Keratinocyte (primary cell): ENCODE measurements around the gene TAB2. TPM values are rescaled to one million over a fixed set of nuclear protein-coding genes. Genes with fewer than 3 reads are reported as not detected.
"Not testable (repeated sequence)": the region's sequence is repeated elsewhere in the genome, so short reads cannot be mapped to it uniquely, and the experiment has no call there.

ENCODE experiments used
- DNase-seq: peaks from one replicate; pipeline ENCODE4 v3.0.0-alpha.2; 2011; ENCODE audit warnings: low read depth, missing footprints, low spot score
- FAIRE-seq: peaks from 2 replicates; lab custom pipeline; 2011; peaks lifted over from hg19 to GRCh38; lab: Jason Lieb, UNC
- H2AFZ ChIP-seq: 2 replicates; pipeline ENCODE4 v1.6.0; 2012; ENCODE audit warnings: low read length, control low read depth, inconsistent platforms; ENCODE audit not compliant: control insufficient read depth
- H3K27ac ChIP-seq: 2 replicates; pipeline ENCODE4 v1.5.1; 2011; ENCODE audit warnings: low read length; ENCODE audit not compliant: control insufficient read depth, insufficient read depth
- H3K27me3 ChIP-seq: 3 replicates; pipeline ENCODE4 v1.6.0; 2011; ENCODE audit warnings: low read length; ENCODE audit not compliant: control insufficient read depth, insufficient read depth; ENCODE audit errors: extremely low read depth
- H3K36me3 ChIP-seq, 2 experiments: 2 replicates in 1 of 2; 3 replicates in 1 of 2; pipeline ENCODE4 v1.5.1; 2011; ENCODE audit warnings: low read length in 2 of 2, mild to moderate bottlenecking in 1 of 2; ENCODE audit not compliant: control insufficient read depth in 2 of 2, insufficient read depth in 2 of 2; ENCODE audit errors: extremely low read depth in 1 of 2
- H3K4me1 ChIP-seq: 3 replicates; pipeline ENCODE4 v1.5.1; 2011; ENCODE audit warnings: low read length; ENCODE audit not compliant: control insufficient read depth, insufficient read depth; ENCODE audit errors: extremely low read depth
- H3K4me2 ChIP-seq: 3 replicates; pipeline ENCODE4 v1.6.0; 2011; ENCODE audit warnings: low read depth, low read length; ENCODE audit not compliant: control insufficient read depth, insufficient read depth; ENCODE audit errors: extremely low read depth
- H3K4me3 ChIP-seq, 3 experiments: fragments of 200-600 bp in 1 of 3; sonication (generic) in 1 of 3; 2 replicates in 2 of 3; 3 replicates in 1 of 3; pipeline ENCODE4 v1.5.1; 2011 to 2016; ENCODE audit warnings: low read length in 3 of 3, mild to moderate bottlenecking in 3 of 3, control low read depth in 2 of 3, inconsistent platforms in 1 of 3, low read depth in 1 of 3, mixed read lengths in 1 of 3, mixed run types in 1 of 3, moderate library complexity in 1 of 3; ENCODE audit not compliant: control insufficient read depth in 2 of 3, insufficient read depth in 2 of 3; ENCODE audit errors: extremely low read depth in 1 of 3
- H3K79me2 ChIP-seq: 2 replicates; pipeline ENCODE4 v1.6.0; 2012; ENCODE audit warnings: low read length; ENCODE audit not compliant: control insufficient read depth, insufficient read depth
- H3K9ac ChIP-seq: 3 replicates; pipeline ENCODE4 v1.6.0; 2011; ENCODE audit warnings: low read length; ENCODE audit not compliant: control insufficient read depth, insufficient read depth; ENCODE audit errors: extremely low read depth
- H3K9me1 ChIP-seq: 3 replicates; pipeline ENCODE4 v1.6.0; 2011; ENCODE audit warnings: low read length; ENCODE audit not compliant: control insufficient read depth, insufficient read depth; ENCODE audit errors: extremely low read depth
- H3K9me3 ChIP-seq: 2 replicates; pipeline ENCODE4 v1.5.1; 2012; ENCODE audit warnings: low read depth, low read length; ENCODE audit not compliant: control insufficient read depth
- H4K20me1 ChIP-seq: 3 replicates; pipeline ENCODE4 v1.6.0; 2011; ENCODE audit warnings: low read length; ENCODE audit not compliant: control insufficient read depth, insufficient read depth; ENCODE audit errors: extremely low read depth
- EZH2 ChIP-seq: IDR thresholded peaks from one replicate; pipeline ENCODE4 v1.6.1; 2012; ENCODE audit warnings: inconsistent platforms, mild to moderate bottlenecking, low read length, moderate library complexity
- dilution Hi-C: fragments of 300-500 bp; cut with MboI; formaldehyde crosslinking; loops from one replicate; pipeline ENCODE4 v1.7.0; 2020; ENCODE audit warnings: low sequenced_read_pairs; ENCODE audit not compliant: extremely low pct_ligation_motif_present
- polyA plus RNA-seq, 5 experiments: library from polyadenylated mRNA; depleted of rRNA in 3 of 5; stranded (reverse) in 3 of 5; stranded (forward) in 1 of 5; unstranded in 1 of 5; fragments of >200 nt; gene quantifications; 1 replicate in 1 of 5; 2 replicates in 3 of 5; 3 replicates in 1 of 5; pipeline versions ENCODE4 v1.2.1 to v1.2.3, GENCODE V29; 2011 to 2012; ENCODE audit warnings: missing spikeins in 2 of 5, low read depth in 1 of 5, low replicate concordance in 1 of 5
- TF ChIP-seq, protein P1 (sequence below), 3 experiments: IDR thresholded peaks in 1 of 3; conservative IDR thresholded peaks in 1 of 3; optimal IDR thresholded peaks in 1 of 3; 2 replicates in 2 of 3; 3 replicates in 1 of 3; pipeline versions ENCODE3 to v1.5.1; 2011; ENCODE audit warnings: low read length in 3 of 3, mild to moderate bottlenecking in 3 of 3, moderate library complexity in 2 of 3, control low read depth in 1 of 3, inconsistent platforms in 1 of 3; ENCODE audit not compliant: insufficient read depth in 2 of 3; ENCODE audit errors: extremely low read depth in 1 of 3

TAB2 gene
- polyA plus RNA-seq, 1 donor (not counting 4 experiments of a cell fraction or from before 2014, with no cell fraction given): 47.5 TPM

DNA sequence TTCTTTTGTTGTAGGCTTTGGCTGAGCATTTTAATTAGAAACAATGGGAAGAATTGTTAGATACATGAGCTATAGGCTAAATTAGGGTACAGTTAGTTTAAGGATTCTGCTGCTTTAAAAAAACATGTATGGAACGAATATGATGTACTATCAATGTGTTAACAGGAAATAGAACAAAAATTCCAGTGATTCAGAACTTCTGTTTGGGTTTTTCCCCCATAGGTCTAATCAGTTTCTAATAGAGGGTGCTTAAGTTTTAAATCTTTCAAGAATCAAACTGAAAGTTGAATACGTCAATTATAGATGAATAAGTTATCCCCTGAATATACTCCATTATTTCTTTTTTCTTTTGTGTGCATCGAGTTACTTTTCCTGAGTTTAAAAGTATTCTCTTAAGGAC, 1.9 kb downstream of the TAB2 start:
- dilution Hi-C loops: no loop called here
- Histone ChIP-seq H3K4me1 (peaks cover 12% of the 10 kb centered on the region), H3K4me2 (peak overlapping the region; percentile 78), H3K36me3 (no peaks in the 10 kb centered on the region), H3K27me3 (no peaks in the 10 kb centered on the region), H3K79me2 (peaks cover 65% of the 10 kb centered on the region), H2AFZ (no peak overlapping the region), H4K20me1 (no peaks in the 10 kb centered on the region), H3K4me3 (peak overlapping the region; percentile 80 to 97 (median 80)), H3K9me3 (no peaks in the 10 kb centered on the region), H3K27ac (peak overlapping the region; percentile 60), H3K9me1 (no peaks in the 10 kb centered on the region), H3K9ac (peak overlapping the region; percentile 80)
- no peak for TF ChIP-seq EZH2
- TF ChIP-seq, protein P1, sequence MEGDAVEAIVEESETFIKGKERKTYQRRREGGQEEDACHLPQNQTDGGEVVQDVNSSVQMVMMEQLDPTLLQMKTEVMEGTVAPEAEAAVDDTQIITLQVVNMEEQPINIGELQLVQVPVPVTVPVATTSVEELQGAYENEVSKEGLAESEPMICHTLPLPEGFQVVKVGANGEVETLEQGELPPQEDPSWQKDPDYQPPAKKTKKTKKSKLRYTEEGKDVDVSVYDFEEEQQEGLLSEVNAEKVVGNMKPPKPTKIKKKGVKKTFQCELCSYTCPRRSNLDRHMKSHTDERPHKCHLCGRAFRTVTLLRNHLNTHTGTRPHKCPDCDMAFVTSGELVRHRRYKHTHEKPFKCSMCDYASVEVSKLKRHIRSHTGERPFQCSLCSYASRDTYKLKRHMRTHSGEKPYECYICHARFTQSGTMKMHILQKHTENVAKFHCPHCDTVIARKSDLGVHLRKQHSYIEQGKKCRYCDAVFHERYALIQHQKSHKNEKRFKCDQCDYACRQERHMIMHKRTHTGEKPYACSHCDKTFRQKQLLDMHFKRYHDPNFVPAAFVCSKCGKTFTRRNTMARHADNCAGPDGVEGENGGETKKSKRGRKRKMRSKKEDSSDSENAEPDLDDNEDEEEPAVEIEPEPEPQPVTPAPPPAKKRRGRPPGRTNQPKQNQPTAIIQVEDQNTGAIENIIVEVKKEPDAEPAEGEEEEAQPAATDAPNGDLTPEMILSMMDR (optimal IDR thresholded peaks at IDR 0.05 in 1 of 3, IDR thresholded peaks at IDR 0.05 in 1 of 3, conservative IDR thresholded peaks at IDR 0.05 in 1 of 3; ENCODE audit: extremely low read depth in 1 of 3, insufficient read depth in 2 of 3, low read length in 3 of 3): no peak
- no peak for DNase-seq
- peak; percentile 39 for FAIRE-seq

DNA sequence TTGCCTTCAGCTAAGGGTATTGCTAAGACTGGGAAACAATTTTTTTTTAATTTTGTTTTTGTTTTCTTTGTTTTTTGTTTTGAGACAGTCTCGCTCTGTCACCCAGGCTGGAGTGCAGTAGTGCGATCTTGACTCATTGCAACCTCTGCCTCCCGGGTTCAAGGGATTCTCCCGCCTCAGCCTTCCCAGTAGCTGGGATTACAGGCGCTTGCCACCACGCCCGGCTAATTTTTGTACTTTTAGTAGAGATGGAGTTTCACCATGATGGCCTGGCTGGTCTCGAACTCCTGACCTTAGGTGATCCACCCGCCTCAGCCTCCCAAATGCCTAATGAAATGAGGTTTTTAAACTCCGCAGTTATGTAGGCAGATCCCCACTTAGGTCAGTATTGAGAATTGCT, 2.5 kb downstream of the TAB2 start:
- H3K4me3 ChIP-seq, H3K9ac ChIP-seq, H3K9me3 ChIP-seq, H4K20me1 ChIP-seq, H3K36me3 ChIP-seq, dilution Hi-C loops, H2AFZ ChIP-seq, H3K9me1 ChIP-seq, DNase-seq, FAIRE-seq, H3K27me3 ChIP-seq: not testable (repeated sequence)
- Histone ChIP-seq H3K4me2 (peak overlapping the region; percentile 32), H3K4me1 (peaks cover 12% of the 10 kb centered on the region), H3K27ac (peak overlapping the region; percentile 60), H3K79me2 (peaks cover 71% of the 10 kb centered on the region)

DNA sequence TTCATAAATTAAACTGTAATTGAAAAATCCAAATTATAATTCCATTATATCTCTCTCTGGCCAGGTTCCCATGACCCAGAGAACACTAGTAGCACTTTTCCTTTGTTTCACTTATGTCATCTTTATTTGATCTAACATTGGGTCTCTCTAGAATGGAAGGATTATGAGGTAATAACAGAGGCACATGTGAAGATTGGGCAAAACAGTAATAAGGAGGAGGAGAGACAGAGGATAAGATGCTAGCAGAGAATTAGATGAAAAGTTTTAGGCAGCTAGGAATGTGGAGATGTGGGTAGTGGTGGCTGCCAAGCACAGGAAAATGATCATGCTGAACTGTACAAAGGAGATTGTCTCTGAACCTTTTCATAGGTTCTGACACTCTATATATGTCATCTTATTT, 3.3 kb downstream of the TAB2 start:
- Histone ChIP-seq H4K20me1 (no peaks in the 10 kb centered on the region), H3K27ac (no peak overlapping the region), H2AFZ (no peak overlapping the region), H3K79me2 (peaks cover 77% of the 10 kb centered on the region), H3K27me3 (no peaks in the 10 kb centered on the region), H3K4me2 (no peak overlapping the region), H3K36me3 (no peaks in the 10 kb centered on the region), H3K9me3 (no peaks in the 10 kb centered on the region), H3K4me1 (peaks cover 12% of the 10 kb centered on the region), H3K9me1 (no peaks in the 10 kb centered on the region), H3K9ac (no peak overlapping the region), H3K4me3 (no peak overlapping the region)
- dilution Hi-C loops: no loop called here
- no peak for FAIRE-seq
- TF ChIP-seq, protein P1 (optimal IDR thresholded peaks at IDR 0.05 in 1 of 3, IDR thresholded peaks at IDR 0.05 in 1 of 3, conservative IDR thresholded peaks at IDR 0.05 in 1 of 3; ENCODE audit: extremely low read depth in 1 of 3, insufficient read depth in 2 of 3, low read length in 3 of 3): no peak
- TF ChIP-seq EZH2: no peak
- DNase-seq: no peak
